NCI-H82 treated with DMSO at 0.1 percent for 48 hours (cell line): Measurements from ENCODE around the gene MYRIP.

Experiments
- DNase-seq: peaks from one replicate; lab custom pipeline; 2025; ENCODE audit not compliant: unreplicated experiment; lab: John Stamatoyannopoulos, UW

Gene MYRIP

DNA sequence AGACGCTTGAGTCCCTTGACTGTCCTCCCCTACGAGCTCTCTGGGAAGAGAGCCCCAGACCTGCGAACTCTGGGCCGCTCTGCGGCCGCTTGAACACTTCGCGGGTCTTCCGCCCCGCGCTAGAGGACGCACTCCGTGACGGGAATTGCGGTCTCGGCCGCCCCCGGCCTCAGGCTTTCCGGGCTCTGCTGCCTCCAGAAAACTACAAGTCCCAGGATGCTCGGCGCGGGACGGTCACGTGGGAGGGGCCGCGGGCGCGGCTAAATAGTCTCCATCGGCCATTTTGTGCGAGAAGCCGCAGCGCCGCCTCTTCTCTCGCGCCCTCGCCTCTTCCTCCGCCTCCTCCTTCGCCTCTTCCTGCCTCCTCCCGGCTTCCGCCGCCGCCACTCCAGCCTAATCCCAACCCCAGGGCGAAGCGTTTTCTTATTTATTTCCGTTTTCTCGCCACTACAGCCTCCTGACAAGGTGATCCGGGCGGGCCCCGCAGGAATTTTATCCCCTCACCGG, 500.1 kb downstream of the MYRIP start, which contains the start of gene EIF1B:
TSS of gene EIF1B (plus strand) at position 290 of the 507 bp plus-strand sequence. CDS start 235 bp downstream, outside the sequence.
- peak; percentile 76 for DNase-seq
